GM12865 (cell line): ENCODE data around the gene SLC36A2.

Experiments used
- DNase-seq: peaks from one replicate; pipeline ENCODE4 v3.0.0; 2010; ENCODE audit warnings: low read depth
- H3K4me3 ChIP-seq: 2 replicates; pipeline ENCODE4 v1.5.1; 2011; ENCODE audit warnings: mild to moderate bottlenecking, low read depth, low read length, control low read depth
- CTCF ChIP-seq: IDR thresholded peaks from 2 replicates; pipeline ENCODE4 v1.5.1; 2011; ENCODE audit warnings: low read length, control low read depth, low read depth, inconsistent platforms; ENCODE audit not compliant: insufficient read depth; ENCODE audit errors: missing control alignments

SLC36A2 gene

GRCh38 chr5:151281001-151281639 is 66.2 kb downstream of the SLC36A2 start:
- no peak for DNase-seq
- no peak for TF ChIP-seq CTCF
- no peak overlapping the region for H3K4me3 ChIP-seq

GRCh38 chr5:151280443-151280842 is 66.9 kb downstream of the SLC36A2 start:
- TF ChIP-seq CTCF, result no peak
- H3K4me3 ChIP-seq, result no peak overlapping the region
- no peak for DNase-seq

- no peak for DNase-seq
- no peak overlapping the region for H3K4me3 ChIP-seq
- TF ChIP-seq CTCF, result no peak
Observed at GRCh38 chr5:151278845-151279244, 68.5 kb downstream of the SLC36A2 start.

- no peak overlapping the region for H3K4me3 ChIP-seq
- TF ChIP-seq CTCF, result no peak
- no peak for DNase-seq
Observed at GRCh38 chr5:151275803-151276202, 71.6 kb downstream of the SLC36A2 start.

- no peak for DNase-seq
- H3K4me3 ChIP-seq, result no peak overlapping the region
- no peak for TF ChIP-seq CTCF
Observed at GRCh38 chr5:151274666-151275065, 72.7 kb downstream of the SLC36A2 start.

GRCh38 chr5:151271336-151271735 is 76.0 kb downstream of the SLC36A2 start:
- H3K4me3 ChIP-seq, result no peak overlapping the region
- no peak for DNase-seq
- TF ChIP-seq CTCF, result no peak

GRCh38 chr5:151270599-151270998 is 76.8 kb downstream of the SLC36A2 start:
- no peak overlapping the region for H3K4me3 ChIP-seq
- DNase-seq, result peak; percentile 72
- TF ChIP-seq CTCF, result no peak
